Loucy (cell line): Measurements from ENCODE around the gene FAF1.

Source experiments
- H2AFZ ChIP-seq: fragments of 200-600 bp; sonication (generic); 2 replicates; pipeline ENCODE4 v1.6.0; 2016; ENCODE audit warnings: antibody characterized with exemption, mild to moderate bottlenecking, low read length, moderate library complexity
- H3F3A ChIP-seq: fragments of 200-600 bp; 2 replicates; pipeline ENCODE4 v1.6.0; 2016; ENCODE audit warnings: antibody characterized with exemption, low read depth, mild to moderate bottlenecking
- H3K27me3 ChIP-seq: fragments of 200-600 bp; sonication (generic); 2 replicates; pipeline ENCODE4 v1.6.1; 2014; ENCODE audit warnings: low read length, mild to moderate bottlenecking; ENCODE audit not compliant: insufficient read depth, poor library complexity, severe bottlenecking
- H3K36me3 ChIP-seq: fragments of 200-600 bp; sonication (generic); 2 replicates; pipeline ENCODE4 v1.6.1; 2016; ENCODE audit warnings: low read length; ENCODE audit not compliant: insufficient read depth
- H3K4me1 ChIP-seq: fragments of 200-600 bp; sonication (generic); 2 replicates; pipeline ENCODE4 v1.5.1; 2014; ENCODE audit warnings: low read length, mild to moderate bottlenecking; ENCODE audit not compliant: insufficient read depth, poor library complexity, severe bottlenecking
- H3K4me2 ChIP-seq: fragments of 200-600 bp; sonication (generic); 2 replicates; pipeline ENCODE4 v1.6.0; 2014; ENCODE audit warnings: antibody characterized with exemption, low read length, low read depth, mild to moderate bottlenecking; ENCODE audit not compliant: poor library complexity, severe bottlenecking
- H3K4me3 ChIP-seq: fragments of 200-600 bp; sonication (generic); 2 replicates; pipeline ENCODE4 v1.5.1; 2014; ENCODE audit warnings: low read length, mild to moderate bottlenecking, mixed read lengths; ENCODE audit not compliant: poor library complexity, severe bottlenecking
- H3K79me2 ChIP-seq: fragments of 200-600 bp; sonication (generic); 2 replicates; pipeline ENCODE4 v1.6.1; 2014; ENCODE audit warnings: low read length; ENCODE audit not compliant: insufficient read depth
- H3K9ac ChIP-seq: fragments of 200-600 bp; sonication (generic); 2 replicates; pipeline ENCODE4 v1.6.0; 2014; ENCODE audit warnings: mild to moderate bottlenecking, low read depth, low read length, moderate library complexity; ENCODE audit not compliant: poor library complexity, severe bottlenecking
- H3K9me2 ChIP-seq: fragments of 200-600 bp; sonication (generic); replicated peaks from 2 replicates; pipeline ENCODE4 v1.6.1; 2016; ENCODE audit warnings: low read depth, low read length, mixed read lengths
- H3K9me3 ChIP-seq: fragments of 200-600 bp; sonication (generic); 2 replicates; pipeline ENCODE4 v1.6.1; 2014; ENCODE audit warnings: mild to moderate bottlenecking, antibody characterized with exemption, low read length, low read depth; ENCODE audit not compliant: insufficient read depth
- H4K20me1 ChIP-seq: fragments of 200-600 bp; sonication (generic); 2 replicates; pipeline ENCODE4 v1.6.0; 2014; ENCODE audit warnings: antibody characterized with exemption, low read length, mild to moderate bottlenecking; ENCODE audit not compliant: insufficient read depth, poor library complexity, severe bottlenecking
- CTCF ChIP-seq: fragments of 200-600 bp; sonication (generic); conservative IDR thresholded peaks from 2 replicates; pipeline ENCODE4 v1.5.1; 2014; ENCODE audit warnings: mild to moderate bottlenecking, antibody characterized with exemption, low read length
- EZH2phosphoT487 ChIP-seq: fragments of 200-600 bp; IDR thresholded peaks from 2 replicates; pipeline ENCODE4 v1.6.1; 2018; ENCODE audit warnings: antibody characterized with exemption, mild to moderate bottlenecking, moderate library complexity, borderline replicate concordance

Gene FAF1

GRCh38 chr1:50605186-50605875 is 354.7 kb downstream of the FAF1 start:
- Histone ChIP-seq H3K36me3 (no peaks in the 10 kb centered on the region), H3K79me2 (no peaks in the 10 kb centered on the region; the same call in 1 of the 2 replicates), H3K27me3 (no peaks in the 10 kb centered on the region), H3K9me2 (no peaks in the 10 kb centered on the region), H3K9ac (no peak overlapping the region), H3K4me1 (peaks cover 13% of the 10 kb centered on the region), H2AFZ (no peak overlapping the region), H3K4me3 (no peak overlapping the region), H3K9me3 (no peaks in the 10 kb centered on the region), H4K20me1 (no peaks in the 10 kb centered on the region), H3F3A (no peaks in the 10 kb centered on the region), H3K4me2 (no peak overlapping the region)
- TF ChIP-seq EZH2phosphoT487 (no peak), CTCF (peak; percentile 86)

- H3K36me3 ChIP-seq: no peaks in the 10 kb centered on the region
- no peaks in the 10 kb centered on the region for H3F3A ChIP-seq
- TF ChIP-seq CTCF: peak; percentile 38
- TF ChIP-seq EZH2phosphoT487: no peak
- no peak overlapping the region for H3K4me3 ChIP-seq
- H3K79me2 ChIP-seq: no peaks in the 10 kb centered on the region; the same call in 1 of the 2 replicates
- no peak overlapping the region for H3K9ac ChIP-seq
- no peaks in the 10 kb centered on the region for H4K20me1 ChIP-seq
- no peaks in the 10 kb centered on the region for H3K27me3 ChIP-seq
- no peaks in the 10 kb centered on the region for H3K9me2 ChIP-seq
- peaks cover 13% of the 10 kb centered on the region for H3K4me1 ChIP-seq
- H3K4me2 ChIP-seq: no peak overlapping the region
- H3K9me3 ChIP-seq: no peaks in the 10 kb centered on the region
- no peak overlapping the region for H2AFZ ChIP-seq
Observed at GRCh38 chr1:50604580-50604979, 355.5 kb downstream of the FAF1 start.

DNA sequence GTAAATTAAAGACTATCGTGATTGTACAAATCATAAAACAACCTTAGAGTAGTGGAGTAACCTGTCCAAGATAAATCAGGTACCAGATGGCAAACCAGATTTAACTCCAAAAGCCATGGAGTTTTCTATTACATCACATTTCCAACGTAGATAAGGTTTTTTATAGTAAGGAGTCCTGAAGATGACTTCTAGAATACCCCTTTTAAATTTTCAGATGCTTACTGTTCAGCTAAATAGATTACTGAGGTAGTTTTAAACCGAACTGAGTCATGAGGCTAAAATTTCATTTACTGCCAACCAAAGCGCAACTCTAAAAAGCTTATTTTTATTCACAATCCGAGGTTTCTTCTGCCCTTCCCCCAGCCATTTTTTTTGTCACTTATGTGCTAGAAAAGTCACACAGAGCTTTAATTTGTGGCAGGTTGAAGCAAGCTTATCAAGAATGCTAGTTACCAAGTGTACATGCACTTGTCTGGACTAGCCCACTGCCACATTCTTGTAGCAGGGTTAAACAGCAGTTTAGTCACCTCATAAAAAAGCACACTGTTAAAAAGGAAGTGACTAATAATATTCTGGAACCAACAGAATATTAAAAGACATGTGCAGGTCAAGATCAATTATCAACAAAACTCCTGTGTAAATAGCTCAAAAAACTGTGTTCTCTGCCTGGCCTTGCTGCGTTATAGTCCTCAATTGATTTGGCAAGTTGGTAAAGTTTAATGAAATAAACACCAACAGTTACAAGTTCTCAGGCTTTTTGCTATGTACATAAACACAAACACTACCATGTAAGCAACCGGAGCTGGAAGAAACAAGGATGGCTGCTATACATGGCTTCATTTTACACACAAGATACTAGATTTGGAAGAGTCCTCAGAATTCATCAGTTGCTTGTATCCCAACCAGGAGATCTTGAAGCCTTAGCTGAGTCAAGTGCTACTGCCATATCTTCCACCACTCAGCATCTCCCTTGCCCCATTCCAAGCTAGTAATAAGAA is 356.5 kb downstream of the FAF1 start:
- H3K9me3 ChIP-seq: no peaks in the 10 kb centered on the region
- H3K4me1 ChIP-seq: peaks cover 13% of the 10 kb centered on the region
- no peak overlapping the region for H3K4me3 ChIP-seq
- TF ChIP-seq CTCF (no peak), EZH2phosphoT487 (no peak)
- H3K36me3 ChIP-seq: no peaks in the 10 kb centered on the region
- no peaks in the 10 kb centered on the region for H3K9me2 ChIP-seq
- no peaks in the 10 kb centered on the region for H3K27me3 ChIP-seq
- H4K20me1 ChIP-seq: no peaks in the 10 kb centered on the region
- no peaks in the 10 kb centered on the region; the same call in 1 of the 2 replicates for H3K79me2 ChIP-seq
- H3K4me2 ChIP-seq: peak overlapping the region; percentile 34
- no peak overlapping the region for H2AFZ ChIP-seq
- H3K9ac ChIP-seq: peak overlapping the region; percentile 57
- H3F3A ChIP-seq: no peaks in the 10 kb centered on the region
